SW 1271 (cell line): ENCODE data around the gene KRTAP10-2.
"Not testable (repeated sequence)": the region's sequence is repeated elsewhere in the genome, so short reads cannot be mapped to it uniquely, and the experiment has no call there.

Experiments
- DNase-seq, 2 experiments: peaks; one replicate each; lab custom pipeline; 2025; lab: John Stamatoyannopoulos, UW

The KRTAP10-2 gene

GRCh38 chr21:44567481-44568171 is 16.3 kb upstream of the KRTAP10-2 start:
- DNase-seq = no peak

GRCh38 chr21:44566403-44566802 is 15.1 kb upstream of the KRTAP10-2 start:
- no peak for DNase-seq

DNA sequence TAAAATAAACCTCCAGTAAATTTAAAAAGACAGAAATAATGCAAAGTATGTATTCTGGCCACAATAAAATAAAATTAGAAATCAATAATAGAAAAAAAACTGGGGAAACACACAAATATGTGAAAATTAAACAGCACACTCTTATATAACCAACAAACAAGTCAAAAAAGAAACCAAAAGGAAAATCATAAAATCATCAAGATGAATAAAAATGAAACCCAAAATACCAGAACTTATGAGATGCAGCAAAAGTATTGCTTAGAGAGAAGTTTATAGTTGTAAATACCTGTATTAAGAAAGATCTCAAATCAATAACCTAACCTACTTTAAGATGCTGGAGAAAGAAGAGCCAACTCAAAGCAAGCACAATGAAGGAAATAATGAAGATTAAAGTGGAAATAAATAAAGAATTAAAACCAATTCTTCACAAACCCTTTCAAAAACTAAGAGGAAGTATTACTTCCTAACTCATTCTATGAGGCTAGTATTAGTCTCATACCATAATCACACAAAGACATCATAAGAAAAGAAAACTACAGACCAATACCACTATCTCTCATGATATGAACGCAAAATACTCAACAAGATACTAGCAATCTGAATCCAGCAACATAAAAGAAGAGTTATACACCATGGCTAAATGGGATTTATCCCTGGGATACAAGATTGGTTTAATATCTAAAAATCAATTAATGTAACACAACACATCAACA is 13.7 kb upstream of the KRTAP10-2 start:
- DNase-seq = no peak

DNA sequence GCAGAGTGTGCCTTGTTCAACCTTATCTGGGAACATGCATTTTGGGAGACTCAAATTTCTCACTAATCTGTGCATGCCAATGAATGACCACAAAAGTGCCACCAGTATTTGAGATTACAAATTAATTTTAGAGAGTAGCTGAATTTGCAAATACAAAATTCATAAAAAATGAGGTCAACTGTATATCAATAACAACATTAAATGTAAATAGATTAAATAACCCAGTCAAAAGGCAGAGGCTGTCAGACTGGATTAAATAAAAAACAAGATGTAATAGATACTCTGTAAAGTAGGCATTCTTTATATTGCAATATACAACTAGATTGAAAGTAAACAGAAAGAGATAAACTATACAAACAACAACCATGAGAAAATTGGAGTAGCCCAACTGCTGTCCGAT is 12.8 kb upstream of the KRTAP10-2 start:
- no peak for DNase-seq

GRCh38 chr21:44558695-44559094 is 7.4 kb upstream of the KRTAP10-2 start, which contains the start of gene KRTAP10-3:
TSS of gene KRTAP10-3 (minus strand) at chr21:44558795. CDS start at chr21:44558715, 80 bp downstream.
- DNase-seq = no peak

GRCh38 chr21:44558329-44558675 is 7.0 kb upstream of the KRTAP10-2 start:
- not testable (repeated sequence) for DNase-seq

- DNase-seq = no peak
Measured at GRCh38 chr21:44557491-44558328, 6.4 kb upstream of the KRTAP10-2 start.

- no peak for DNase-seq
Measured at GRCh38 chr21:44556879-44557278, 5.6 kb upstream of the KRTAP10-2 start.

DNA sequence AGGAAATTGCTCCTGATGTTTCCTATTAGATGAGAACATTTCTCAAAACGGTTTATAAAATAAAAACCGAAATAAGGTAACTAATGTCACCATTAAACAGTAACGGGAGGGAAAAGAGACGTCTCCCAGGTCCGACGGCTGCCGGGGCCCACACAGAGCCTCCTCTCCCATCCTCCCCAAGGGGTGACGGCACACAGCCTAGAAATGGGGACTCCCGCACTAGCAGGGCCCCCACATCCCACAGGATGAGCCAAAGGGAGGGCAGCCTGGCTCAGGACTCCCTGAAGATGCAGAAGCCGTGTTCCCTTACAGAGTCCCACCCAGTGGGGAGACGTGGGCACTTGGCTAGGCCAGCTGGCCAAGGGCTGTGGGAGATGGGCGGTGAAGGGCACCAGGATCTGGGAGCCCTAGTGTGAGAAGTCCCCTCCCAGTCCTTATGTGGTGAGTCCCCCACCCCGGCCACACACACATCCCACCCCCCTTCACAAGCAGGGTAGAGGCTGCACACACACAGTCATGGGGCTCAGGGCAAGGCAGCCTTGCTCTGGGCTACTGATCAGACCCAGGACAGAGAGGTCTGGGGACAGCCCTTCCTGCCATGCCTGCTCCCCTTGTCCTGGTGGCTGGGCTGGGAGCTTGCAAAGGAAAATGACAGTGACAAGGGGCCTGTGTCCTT is 4.0 kb upstream of the KRTAP10-2 start:
- no peak for DNase-seq

DNA sequence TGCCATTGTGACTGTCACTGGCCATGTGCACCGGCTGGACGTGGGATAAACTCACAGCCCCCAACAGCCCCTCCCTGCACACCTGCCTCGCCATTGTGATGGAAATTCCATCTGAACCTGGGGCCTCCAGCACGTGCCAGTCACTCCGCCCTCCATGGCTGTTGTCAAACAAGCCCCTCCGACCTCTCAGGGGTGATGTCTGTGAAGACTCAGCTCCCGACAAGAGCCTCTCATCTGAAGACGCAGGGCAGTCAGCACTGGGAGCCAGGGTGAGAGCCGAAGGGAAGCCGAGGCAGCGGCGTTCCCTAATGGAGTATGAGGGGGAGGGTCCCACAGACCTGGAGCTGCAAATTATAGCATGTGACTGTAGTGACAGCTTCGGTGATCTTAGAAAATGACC is 1.4 kb upstream of the KRTAP10-2 start:
- DNase-seq = no peak

GRCh38 chr21:44552136-44552535 is 831 bp upstream of the KRTAP10-2 start:
- DNase-seq = no peak

- DNase-seq = no peak
Measured at GRCh38 chr21:44550807-44551206, 498 bp downstream of the KRTAP10-2 start.

DNA sequence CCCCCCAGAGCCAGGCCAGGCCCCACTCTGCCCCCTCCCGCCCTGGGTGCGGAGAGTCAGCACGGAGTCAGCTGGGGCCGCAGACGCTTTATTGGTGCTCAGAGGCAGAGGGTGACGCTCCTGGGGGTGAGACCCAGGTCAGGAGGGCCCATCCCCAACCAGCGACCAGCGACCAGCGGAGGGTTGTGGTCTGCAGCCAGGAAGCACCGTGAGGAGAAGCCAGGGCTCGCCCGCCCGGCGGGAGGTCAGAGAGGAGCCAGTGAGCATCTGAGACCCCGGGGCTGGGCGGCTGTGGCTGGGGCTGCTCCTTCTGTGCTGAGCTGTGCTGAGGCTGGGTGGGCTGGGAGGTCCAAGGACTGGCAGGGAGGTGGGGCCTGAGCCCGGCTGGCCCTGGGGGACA is 1.0 kb downstream of the KRTAP10-2 start:
- not testable (repeated sequence) for DNase-seq

GRCh38 chr21:44549525-44550211 is 1.6 kb downstream of the KRTAP10-2 start:
- no peak for DNase-seq

DNA sequence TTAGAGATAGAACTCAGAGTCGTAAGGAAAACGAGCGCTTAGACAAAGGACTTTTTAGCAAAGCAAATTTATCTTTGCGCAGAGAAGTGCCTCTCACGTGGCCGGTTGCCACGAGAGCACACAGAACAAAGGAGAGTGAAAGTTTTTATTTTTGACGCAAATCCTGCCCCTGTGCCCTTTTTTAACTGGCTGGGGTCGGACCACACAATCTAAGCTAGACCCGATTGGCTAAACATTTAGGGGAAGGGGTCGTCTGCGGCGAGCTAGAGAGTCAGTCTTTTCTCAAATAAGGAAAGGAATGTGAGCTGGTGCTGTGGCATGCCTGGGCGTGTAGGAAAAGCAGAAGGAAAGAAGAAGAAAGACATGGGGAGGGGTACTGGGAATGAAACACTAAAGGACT is 2.4 kb downstream of the KRTAP10-2 start:
- no peak for DNase-seq

GRCh38 chr21:44548381-44548780 is 2.9 kb downstream of the KRTAP10-2 start:
- DNase-seq = no peak

DNA sequence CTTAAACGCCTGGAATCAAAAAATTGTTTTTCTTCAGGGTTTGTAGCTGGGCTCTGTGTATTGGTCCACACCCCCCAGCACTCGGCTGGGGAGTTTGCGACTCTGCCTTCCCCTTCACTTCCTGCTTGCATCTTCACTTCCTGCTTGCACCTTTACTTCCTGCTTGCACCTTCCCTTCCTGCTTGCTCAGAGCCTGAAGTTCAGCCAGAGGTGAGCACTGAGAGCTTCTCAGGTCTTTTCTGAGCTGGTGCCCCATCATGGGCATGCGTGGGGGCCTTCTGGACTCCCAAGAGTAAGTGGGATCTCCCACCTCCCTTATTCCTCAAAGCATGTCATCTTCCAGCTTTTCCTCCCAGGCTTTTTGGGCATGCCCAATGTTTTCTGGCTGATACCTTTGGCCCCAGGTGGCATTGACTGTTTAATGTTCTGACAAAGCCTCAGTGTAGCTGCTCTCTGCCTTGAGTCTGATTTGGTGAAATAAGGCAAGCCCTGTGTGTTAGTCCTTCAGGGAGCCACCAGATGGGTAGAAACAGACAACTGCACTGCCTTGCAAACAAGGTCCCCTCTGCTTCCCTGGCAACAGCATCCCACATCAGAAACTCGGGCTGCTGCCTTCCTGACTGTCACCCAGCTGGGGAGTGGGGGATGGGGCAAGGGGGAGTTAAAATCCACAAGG is 3.5 kb downstream of the KRTAP10-2 start:
- DNase-seq = no peak

DNA sequence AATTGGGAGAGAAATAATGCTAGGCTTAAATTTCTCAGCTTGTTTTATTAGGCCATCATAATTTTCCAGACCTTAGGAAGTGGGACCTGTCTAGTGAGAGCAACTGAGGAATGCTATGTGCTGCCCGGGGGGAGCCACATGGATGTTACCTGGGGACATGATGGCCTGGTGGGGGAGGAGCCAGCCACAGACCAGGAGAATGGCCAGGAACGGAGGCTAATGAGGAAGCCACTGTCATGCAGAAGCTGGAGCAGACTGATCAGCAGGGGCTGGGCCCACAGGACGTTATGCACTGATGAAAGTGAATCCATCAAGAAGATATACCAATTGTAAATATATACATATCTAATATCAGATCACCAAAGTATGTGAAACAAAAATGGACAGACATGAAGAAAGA is 6.7 kb downstream of the KRTAP10-2 start:
- no peak for DNase-seq

- no peak for DNase-seq
Measured at GRCh38 chr21:44542716-44543115, 8.6 kb downstream of the KRTAP10-2 start.

DNA sequence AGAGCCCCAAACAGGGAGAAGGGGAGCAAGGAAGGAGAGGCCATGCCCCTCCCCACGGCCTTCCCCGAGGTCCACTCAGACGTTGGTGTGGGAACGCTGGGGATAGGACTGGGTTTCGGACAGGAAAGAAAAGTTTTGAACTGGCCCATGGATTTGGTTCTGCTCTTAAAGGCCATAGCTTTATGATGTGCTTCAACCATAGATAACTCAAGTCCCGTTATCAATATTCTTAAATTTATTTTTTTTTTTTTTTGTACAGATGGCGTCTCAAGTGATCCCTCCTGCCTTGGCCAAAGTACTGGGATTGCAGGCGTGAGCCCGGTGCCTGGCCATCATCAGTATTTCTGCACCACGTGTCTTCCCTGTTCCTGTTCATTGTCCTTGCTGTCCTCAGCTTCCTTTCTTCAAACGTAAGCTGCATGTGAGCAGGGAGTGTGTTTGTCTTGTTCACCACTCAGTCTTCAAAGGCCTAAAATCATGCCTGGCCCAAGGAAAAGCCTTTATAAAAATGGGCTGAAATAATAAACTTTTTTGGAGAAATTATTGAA is 10.5 kb downstream of the KRTAP10-2 start:
- DNase-seq = no peak
